Measurements from ENCODE around the gene RHBDD1. TPM values are rescaled to one million over a fixed set of nuclear protein-coding genes. Genes with fewer than 3 reads are reported as not detected.

The RHBDD1 gene
- total and polyA plus RNA-seq, 2 donors (not counting 3 experiments of a cell fraction or from before 2014, with no cell fraction given), result 6.8 to 19.4 TPM

DNA sequence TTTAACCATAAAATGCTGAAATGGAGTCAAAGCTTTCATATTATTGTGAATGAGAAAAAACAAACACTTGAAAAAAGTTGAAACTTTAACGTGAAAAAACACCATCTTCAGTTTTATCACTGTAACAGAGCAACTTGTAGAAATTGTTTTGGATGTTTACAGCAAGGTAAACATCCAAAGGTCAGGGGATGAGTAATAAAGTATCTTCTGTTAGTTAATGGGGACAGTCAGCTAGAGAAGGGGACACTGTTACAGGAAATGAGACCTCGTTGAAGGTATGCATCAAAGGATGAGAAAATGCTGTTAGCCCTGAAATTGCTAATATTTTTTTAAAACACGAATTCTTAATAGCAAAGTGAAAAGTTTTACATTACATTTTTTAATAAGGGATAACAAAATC, 2.9 kb downstream of the RHBDD1 start:
- CTCF ChIA-PET, result interaction anchor here (2.0 kb wide), 1 partner anchor 36 kb away, joined by 5 read pairs; no protein-coding TSS in a partner anchor

More for the DNA sequence above, 2.9 kb downstream of the RHBDD1 start:
- Histone ChIP-seq H3K9ac (replicated peaks; ENCODE audit: extremely low read depth, insufficient read depth, low read length) (no peak overlapping the region), H3K9me3 (replicated peaks; ENCODE audit: control insufficient read depth, insufficient read depth, low read length) (no peaks in the 10 kb centered on the region), H3K79me2 (ENCODE audit: control insufficient read depth, insufficient read depth, low read length) (peaks cover 2% of the 10 kb centered on the region), H3K27me3 (ENCODE audit: control insufficient read depth in 2 of 2, insufficient read depth in 2 of 2, low read length in 2 of 2) (no peaks in the 10 kb centered on the region), H2AFZ (ENCODE audit: low read depth, low read length) (no peak overlapping the region), H3K36me3 (ENCODE audit: control insufficient read depth in 2 of 2, extremely low read depth in 1 of 2, insufficient read depth in 2 of 2, low read length in 2 of 2) (no peaks in the 10 kb centered on the region), H4K20me1 (replicated peaks; ENCODE audit: control insufficient read depth, extremely low read depth, insufficient read depth, low read length) (no peaks in the 10 kb centered on the region), H3K9me1 (replicated peaks; ENCODE audit: control insufficient read depth, extremely low read depth, insufficient read depth, low read length) (no peaks in the 10 kb centered on the region), H3K4me2 (ENCODE audit: insufficient read depth, low read length) (no peak overlapping the region), H3K4me3 (replicated peaks in 1 of 3; ENCODE audit: insufficient read depth in 1 of 3, low read depth in 1 of 3, low read length in 3 of 3) (no peak overlapping the region), H3K27ac (ENCODE audit: insufficient read depth, low read depth, low read length) (no peak overlapping the region), H3K4me1 (ENCODE audit: control insufficient read depth, extremely low read depth, insufficient read depth, low read length) (peaks cover 16% of the 10 kb centered on the region)
- TF ChIP-seq POLR2AphosphoS5 (IDR thresholded peaks at IDR 0.05; ENCODE audit: insufficient read depth, low read depth, low read length) (no peak), EZH2 (IDR thresholded peaks at IDR 0.05; ENCODE audit: borderline replicate concordance, low read depth, low read length, severe bottlenecking) (no peak), MYC (IDR thresholded peaks at IDR 0.05; ENCODE audit: low read depth, low read length) (no peak), GATA2 (IDR thresholded peaks at IDR 0.05; ENCODE audit: insufficient read depth, insufficient read length, low read depth, low read length) (no peak), JUN (IDR thresholded peaks at IDR 0.05; ENCODE audit: borderline replicate concordance, insufficient read depth, insufficient read length, low read depth) (no peak)
- TF ChIP-seq, protein P1, sequence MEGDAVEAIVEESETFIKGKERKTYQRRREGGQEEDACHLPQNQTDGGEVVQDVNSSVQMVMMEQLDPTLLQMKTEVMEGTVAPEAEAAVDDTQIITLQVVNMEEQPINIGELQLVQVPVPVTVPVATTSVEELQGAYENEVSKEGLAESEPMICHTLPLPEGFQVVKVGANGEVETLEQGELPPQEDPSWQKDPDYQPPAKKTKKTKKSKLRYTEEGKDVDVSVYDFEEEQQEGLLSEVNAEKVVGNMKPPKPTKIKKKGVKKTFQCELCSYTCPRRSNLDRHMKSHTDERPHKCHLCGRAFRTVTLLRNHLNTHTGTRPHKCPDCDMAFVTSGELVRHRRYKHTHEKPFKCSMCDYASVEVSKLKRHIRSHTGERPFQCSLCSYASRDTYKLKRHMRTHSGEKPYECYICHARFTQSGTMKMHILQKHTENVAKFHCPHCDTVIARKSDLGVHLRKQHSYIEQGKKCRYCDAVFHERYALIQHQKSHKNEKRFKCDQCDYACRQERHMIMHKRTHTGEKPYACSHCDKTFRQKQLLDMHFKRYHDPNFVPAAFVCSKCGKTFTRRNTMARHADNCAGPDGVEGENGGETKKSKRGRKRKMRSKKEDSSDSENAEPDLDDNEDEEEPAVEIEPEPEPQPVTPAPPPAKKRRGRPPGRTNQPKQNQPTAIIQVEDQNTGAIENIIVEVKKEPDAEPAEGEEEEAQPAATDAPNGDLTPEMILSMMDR (IDR thresholded peaks at IDR 0.05; ENCODE audit: extremely low read depth in 1 of 2, insufficient read depth in 1 of 2, low read depth in 1 of 2, low read length in 2 of 2), result no peak
- TF ChIP-seq, protein P2, sequence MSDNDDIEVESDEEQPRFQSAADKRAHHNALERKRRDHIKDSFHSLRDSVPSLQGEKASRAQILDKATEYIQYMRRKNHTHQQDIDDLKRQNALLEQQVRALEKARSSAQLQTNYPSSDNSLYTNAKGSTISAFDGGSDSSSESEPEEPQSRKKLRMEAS (IDR thresholded peaks at IDR 0.05; ENCODE audit: insufficient read depth, insufficient read length), result no peak
- intact Hi-C loops (cut with micrococcal nuclease), result loop anchor here (5.0 kb wide), 2 partner anchors 186 to 979 kb away; no protein-coding TSS in a partner anchor
- FAIRE-seq, result no peak
- dilution Hi-C loops (cut with MboI; ENCODE audit: extremely low pct_ligation_motif_present, low sequenced_read_pairs), result no loop called here
- BruUV-seq (replicated peaks), result no TSS peak
- POLR2A ChIA-PET, result no interaction called here
- no peak for DNase-seq (ENCODE audit: low read depth, low spot score)
